ENCODE results near the gene ACOXL. TPM values are rescaled to one million over a fixed set of nuclear protein-coding genes. Genes with fewer than 3 reads are reported as not detected.

ACOXL gene
- total and polyA plus RNA-seq, 2 donors (not counting 3 experiments of a cell fraction or from before 2014, with no cell fraction given): not detected

DNA sequence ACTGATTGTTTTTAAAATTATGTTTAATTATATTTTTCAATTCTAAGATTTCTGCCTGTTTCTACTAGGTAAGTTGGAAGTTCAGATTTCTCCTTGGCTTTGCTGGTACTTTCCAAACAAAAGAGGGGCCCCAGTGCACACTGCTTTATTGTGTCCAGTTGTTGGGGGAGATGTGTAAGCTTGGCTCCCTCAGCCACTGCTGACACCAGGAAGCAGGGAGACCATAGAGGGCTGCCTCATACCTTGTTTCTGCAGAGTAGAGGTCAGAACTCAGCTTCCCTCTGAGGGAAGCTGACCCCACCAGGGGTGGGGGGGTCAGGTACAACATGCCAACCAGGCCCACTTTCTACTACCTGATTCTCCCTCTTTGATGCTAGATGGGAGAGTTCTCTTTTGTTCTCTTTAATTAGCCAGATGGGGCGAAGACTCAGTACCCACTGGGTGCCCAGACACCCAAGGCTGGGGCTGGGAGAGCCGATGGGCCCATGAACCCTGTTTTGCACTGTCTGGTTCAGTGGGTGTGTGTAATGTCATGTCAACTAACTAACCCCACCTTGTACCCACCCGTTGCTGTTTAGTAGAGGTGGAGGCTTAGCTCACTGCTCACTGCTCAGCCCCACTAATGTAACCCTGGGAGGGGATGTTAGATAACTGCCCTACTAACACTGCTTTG, 403.0 kb downstream of the ACOXL start:
- H3K4me3 ChIP-seq (replicated peaks in 1 of 3; ENCODE audit: insufficient read depth in 1 of 3, low read depth in 1 of 3, low read length in 3 of 3): no peak overlapping the region
- no TSS peak for BruUV-seq (replicated peaks)
- no peak for TF ChIP-seq POLR2AphosphoS5 (IDR thresholded peaks at IDR 0.05; ENCODE audit: insufficient read depth, low read depth, low read length)
- no peak for TF ChIP-seq MYC (IDR thresholded peaks at IDR 0.05; ENCODE audit: low read depth, low read length)
- TF ChIP-seq JUN (IDR thresholded peaks at IDR 0.05; ENCODE audit: borderline replicate concordance, insufficient read depth, insufficient read length, low read depth): no peak
- no peak for TF ChIP-seq GATA2 (IDR thresholded peaks at IDR 0.05; ENCODE audit: insufficient read depth, insufficient read length, low read depth, low read length)
- TF ChIP-seq EZH2 (IDR thresholded peaks at IDR 0.05; ENCODE audit: borderline replicate concordance, low read depth, low read length, severe bottlenecking): no peak
- no peak for TF ChIP-seq POLR2A (IDR thresholded peaks at IDR 0.05; ENCODE audit: low read depth, low read length)
- no peak for TF ChIP-seq FOS (IDR thresholded peaks at IDR 0.05; ENCODE audit: borderline replicate concordance, insufficient read depth, low read length)
- TF ChIP-seq, protein P1, sequence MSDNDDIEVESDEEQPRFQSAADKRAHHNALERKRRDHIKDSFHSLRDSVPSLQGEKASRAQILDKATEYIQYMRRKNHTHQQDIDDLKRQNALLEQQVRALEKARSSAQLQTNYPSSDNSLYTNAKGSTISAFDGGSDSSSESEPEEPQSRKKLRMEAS (IDR thresholded peaks at IDR 0.05; ENCODE audit: insufficient read depth, insufficient read length): no peak
- no peak for TF ChIP-seq CTCF (IDR thresholded peaks at IDR 0.05; ENCODE audit: extremely low read depth in 1 of 2, insufficient read depth in 1 of 2, low read depth in 1 of 2, low read length in 2 of 2)
- no peaks in the 10 kb centered on the region for H3K4me1 ChIP-seq (ENCODE audit: control insufficient read depth, extremely low read depth, insufficient read depth, low read length)
- peaks cover 0 to 25% of the 10 kb centered on the region in 2 experiments for H3K36me3 ChIP-seq (ENCODE audit: control insufficient read depth in 2 of 2, extremely low read depth in 1 of 2, insufficient read depth in 2 of 2, low read length in 2 of 2)
- CTCF ChIA-PET: interaction anchor here (1.2 to 1.3 kb wide), 2 partner anchors 16 to 25 kb away, joined by 3 read pairs; no protein-coding TSS in a partner anchor
- no peaks in the 10 kb centered on the region for H3K9me3 ChIP-seq (replicated peaks; ENCODE audit: control insufficient read depth, insufficient read depth, low read length)
- H3K9me1 ChIP-seq (replicated peaks; ENCODE audit: control insufficient read depth, extremely low read depth, insufficient read depth, low read length): no peaks in the 10 kb centered on the region
- FAIRE-seq (no peak), DNase-seq (ENCODE audit: low read depth, low spot score) (no peak)
- H3K4me2 ChIP-seq (ENCODE audit: insufficient read depth, low read length): no peak overlapping the region
- dilution Hi-C loops (cut with MboI; ENCODE audit: extremely low pct_ligation_motif_present, low sequenced_read_pairs) (no loop called here), intact Hi-C loops (cut with micrococcal nuclease) (no loop called here)
- no peak overlapping the region for H3K27ac ChIP-seq (ENCODE audit: insufficient read depth, low read depth, low read length)
- H3K79me2 ChIP-seq (ENCODE audit: control insufficient read depth, insufficient read depth, low read length): no peaks in the 10 kb centered on the region
- POLR2A ChIA-PET: no interaction called here
- H3K27me3 ChIP-seq (ENCODE audit: control insufficient read depth in 2 of 2, insufficient read depth in 2 of 2, low read length in 2 of 2): no peaks in the 10 kb centered on the region
- peaks cover 2% of the 10 kb centered on the region for H4K20me1 ChIP-seq (replicated peaks; ENCODE audit: control insufficient read depth, extremely low read depth, insufficient read depth, low read length)
- H3K9ac ChIP-seq (replicated peaks; ENCODE audit: extremely low read depth, insufficient read depth, low read length): no peak overlapping the region
- H2AFZ ChIP-seq (ENCODE audit: low read depth, low read length): no peak overlapping the region
